K562 (cell line): Measurements from ENCODE around the gene STRN3. TPM values are rescaled to one million over a fixed set of nuclear protein-coding genes. Genes with fewer than 3 reads are reported as not detected.

ENCODE experiments used
- ATAC-seq: fragments of 200-7000 bp; cut with Tn5 transposase; 3 replicates; pipeline ENCODE4 v1.9.1; 2020; ENCODE audit warnings: moderate library complexity
- BruUV-seq: library from RNA; stranded (reverse); fragments of 400-500 nt; replicated peaks from 2 replicates; lab custom pipeline; 2021; lab: Mats Ljungman, UMichigan
- CTCF ChIA-PET: fragments of 300-600 bp; formaldehyde crosslinking; extraction: SDS; loops from one replicate; lab custom pipeline; 2021; ENCODE audit warnings: low intra/inter-chr PET ratio; lab: Yijun Ruan, JAX
- POLR2A ChIA-PET: fragments of 300-600, 350-650 bp; sonication (Branson Sonifier 250); formaldehyde crosslinking; extraction: SDS; loops from one replicate; lab custom pipeline; 2021; ENCODE audit warnings: antibody characterized with exemption, inconsistent platforms; lab: Yijun Ruan, JAX
- DNase-seq, 4 experiments: peaks; one replicate each; pipeline versions ENCODE4 v3.0.0 to v3.0.0-alpha.2; 2011 to 2018; ENCODE audit warnings: low spot score in 3 of 4, mixed read lengths in 3 of 4; ENCODE audit errors: extremely low read depth in 1 of 4
- FAIRE-seq: peaks from 2 replicates; lab custom pipeline; 2011; peaks lifted over from hg19 to GRCh38; lab: Jason Lieb, UNC
- H2AFZ ChIP-seq: 2 replicates; pipeline ENCODE4 v1.6.0; 2011; ENCODE audit warnings: low read depth, low read length, control low read depth, inconsistent platforms
- H3K27ac ChIP-seq: fragments of 200-600 bp; 3 replicates; pipeline ENCODE4 v1.8.0; 2011; ENCODE audit warnings: low read depth, mild to moderate bottlenecking, control low read depth, inconsistent platforms, low read length, moderate library complexity, mixed read lengths; ENCODE audit errors: extremely low read depth
- H3K27me3 ChIP-seq, 2 experiments: fragments of 300-600 bp in 1 of 2; 2 replicates in 1 of 2; 3 replicates in 1 of 2; pipeline versions ENCODE4 v1.6.0 to v1.8.0; 2011; ENCODE audit warnings: inconsistent platforms in 2 of 2, low read length in 2 of 2, mild to moderate bottlenecking in 1 of 2, mixed read lengths in 1 of 2, moderate library complexity in 1 of 2; ENCODE audit not compliant: control insufficient read depth in 2 of 2, insufficient read depth in 2 of 2
- H3K36me3 ChIP-seq: fragments of 300-600 bp; 3 replicates; pipeline ENCODE4 v1.8.0; 2011; ENCODE audit warnings: mild to moderate bottlenecking, low read length, inconsistent platforms; ENCODE audit not compliant: control insufficient read depth, insufficient read depth
- H3K4me1 ChIP-seq, 2 experiments: fragments of 200-600 bp in 1 of 2; replicated peaks in 1 of 2; 2 replicates in 1 of 2; 3 replicates in 1 of 2; pipeline versions ENCODE4 v1.5.1 to v1.8.0; 2011; ENCODE audit warnings: inconsistent platforms in 2 of 2, low read length in 2 of 2, mild to moderate bottlenecking in 1 of 2, mixed read lengths in 1 of 2, moderate library complexity in 1 of 2; ENCODE audit not compliant: control insufficient read depth in 2 of 2, insufficient read depth in 2 of 2
- H3K4me2 ChIP-seq: 2 replicates; pipeline ENCODE4 v1.6.1; 2011; ENCODE audit warnings: low read length, control low read depth, inconsistent platforms, mixed read lengths; ENCODE audit not compliant: insufficient read depth
- H3K4me3 ChIP-seq: fragments of 200-600 bp; sonication (generic), shearing (Covaris generic); 2 replicates; pipeline ENCODE4 v1.5.1; 2016; ENCODE audit warnings: control low read depth, inconsistent platforms
- H3K79me2 ChIP-seq: fragments of 200-600 bp; 3 replicates; pipeline ENCODE4 v1.8.0; 2011; ENCODE audit warnings: low read length, inconsistent platforms; ENCODE audit not compliant: control insufficient read depth, insufficient read depth
- H3K9ac ChIP-seq, 2 experiments: 2 replicates each; pipeline versions ENCODE4 v1.6.0 to v1.6.1; 2011; ENCODE audit warnings: low read depth in 2 of 2, low read length in 2 of 2, control low read depth in 1 of 2, inconsistent platforms in 1 of 2, mild to moderate bottlenecking in 1 of 2, mixed read lengths in 1 of 2; ENCODE audit not compliant: insufficient read depth in 1 of 2
- H3K9me1 ChIP-seq: one replicate; pipeline ENCODE4 v1.6.0; 2011; ENCODE audit warnings: inconsistent platforms, mild to moderate bottlenecking, low read length, moderate library complexity; ENCODE audit not compliant: control insufficient read depth, insufficient read depth
- H3K9me3 ChIP-seq: replicated peaks from 2 replicates; pipeline ENCODE4 v1.5.1; 2011; ENCODE audit warnings: low read depth, low read length, inconsistent platforms; ENCODE audit not compliant: control insufficient read depth, insufficient read depth
- H4K20me1 ChIP-seq: replicated peaks from 2 replicates; pipeline ENCODE4 v1.6.1; 2011; ENCODE audit warnings: low read length, inconsistent platforms, mixed read lengths; ENCODE audit not compliant: control insufficient read depth, insufficient read depth
- ERF ChIP-seq: fragments of 450-650 bp; formaldehyde crosslinking; IDR thresholded peaks from 2 replicates; pipeline ENCODE4 v1.4.0; 2020; ENCODE audit warnings: mild to moderate bottlenecking, mixed read lengths
- EZH2 ChIP-seq: IDR thresholded peaks from 2 replicates; pipeline ENCODE4 v1.6.1; 2012; ENCODE audit warnings: low read depth, mild to moderate bottlenecking, inconsistent platforms, low read length, borderline replicate concordance
- FOXA3 ChIP-seq, 2 experiments: fragments of 450-650 bp in 1 of 2; sonication (generic) in 1 of 2; formaldehyde crosslinking; IDR thresholded peaks in 1 of 2; conservative IDR thresholded peaks in 1 of 2; 2 replicates each; pipeline versions ENCODE4 v1.4.0 to v1.8.0; 2020 to 2022; ENCODE audit warnings: mild to moderate bottlenecking in 2 of 2, missing genetic modification reagents in 1 of 2
- HDAC1 ChIP-seq, 2 experiments: fragments of 450-650 bp; IDR thresholded peaks; 2 replicates each; pipeline ENCODE4 v1.6.1; 2016 to 2017; ENCODE audit warnings: inconsistent platforms in 1 of 2, mild to moderate bottlenecking in 1 of 2, moderate library complexity in 1 of 2
- KDM1A ChIP-seq, 2 experiments: fragments of 450-650 bp; IDR thresholded peaks; 2 replicates each; pipeline ENCODE4 v1.6.1; 2016; ENCODE audit warnings: mild to moderate bottlenecking in 2 of 2
- MCM7 ChIP-seq, 2 experiments: fragments of 450-650 bp; IDR thresholded peaks; 2 replicates each; pipeline ENCODE4 v1.6.1; 2016 to 2018
- MTA3 ChIP-seq: fragments of 450-650 bp; formaldehyde crosslinking; IDR thresholded peaks from 2 replicates; pipeline ENCODE4 v1.6.1; 2017; ENCODE audit warnings: mild to moderate bottlenecking, borderline replicate concordance
- MYBL2 ChIP-seq, 2 experiments: fragments of 450-650 bp in 1 of 2; sonication (generic) in 1 of 2; formaldehyde crosslinking in 1 of 2; IDR thresholded peaks; 2 replicates each; pipeline versions ENCODE4 v1.6.1 to v1.8.1; 2017 to 2022; ENCODE audit warnings: borderline replicate concordance in 1 of 2, inconsistent platforms in 1 of 2, low read depth in 1 of 2, mild to moderate bottlenecking in 1 of 2, missing genetic modification reagents in 1 of 2, moderate library complexity in 1 of 2
- PTTG1 ChIP-seq: fragments of 450-650 bp; IDR thresholded peaks from 2 replicates; pipeline ENCODE4 v1.6.1; 2016; ENCODE audit warnings: low read depth, mild to moderate bottlenecking, missing genetic modification characterization, missing compliant biosample characterization
- SMAD4 ChIP-seq: fragments of 250-450 bp; sonication (Bioruptor Pico); conservative IDR thresholded peaks from 2 replicates; pipeline ENCODE4 v1.8.0; 2021; ENCODE audit warnings: inconsistent platforms, mild to moderate bottlenecking, moderate library complexity
- ZNF146 ChIP-seq: IDR thresholded peaks from one replicate; pipeline ENCODE4 v1.6.1; 2018; ENCODE audit warnings: missing compliant biosample characterization; ENCODE audit not compliant: unreplicated experiment
- WGBS: fragments of 100-300 bp; shearing (Covaris generic); methylation state at CpG from one replicate; pipeline ENCODE4 v1.1.6; 2016; ENCODE audit warnings: low coverage, mixed read lengths; ENCODE audit not compliant: insufficient coverage; ENCODE audit errors: missing lambda C conversion rate; 5-methylcytosine and 5-hydroxymethylcytosine counted together
- in situ Hi-C: fragments of 300-500 bp; cut with MboI; formaldehyde crosslinking; loops from 4 replicates; pipeline ENCODE4 v1.15.0; 2018; ENCODE audit warnings: inconsistent platforms, mixed read lengths
- intact Hi-C: fragments of 100-400 bp; cut with micrococcal nuclease; formaldehyde crosslinking; loops from 2 replicates; pipeline ENCODE4 v1.14.2; 2022
- polyA plus RNA-seq, 8 experiments: library from polyadenylated mRNA; depleted of rRNA in 4 of 8; stranded (reverse) in 5 of 8; unstranded in 3 of 8; fragments of >200 nt; fragmentation: Nextera tagmentation in 2 of 8; fragmentation: Illumina TruSeq in 1 of 8; extraction: Ambion mirVana in 2 of 8; extraction: Trizol in 1 of 8; gene quantifications; 2 replicates each; pipeline versions ENCODE4 v1.2.1 to v1.2.3, GENCODE V29; 2011 to 2014; ENCODE audit warnings: inconsistent platforms in 1 of 8, missing spikeins in 1 of 8
- total RNA-seq, 7 experiments: library from RNA; depleted of rRNA in 6 of 7; stranded (reverse); fragments of >200 nt in 6 of 7; fragmentation: Illumina TruSeq in 2 of 7; extraction: Trizol in 2 of 7; gene quantifications; 2 replicates each; pipeline versions ENCODE4 v1.2.1 to v1.2.3, GENCODE V29; 2011 to 2021; ENCODE audit warnings: low replicate concordance in 1 of 7
- TF ChIP-seq, protein P1 (sequence below): fragments of 150-350 bp; IDR thresholded peaks from 2 replicates; pipeline ENCODE4 v1.6.1; 2014; ENCODE audit warnings: low read depth, mild to moderate bottlenecking, low read length, borderline replicate concordance

The STRN3 gene
- total and polyA plus RNA-seq, 9 of the 15 experiments (the other 6 are each of a cell fraction or from before 2014, with no cell fraction given) = 5.9 to 29.1 (median 16.0) TPM

DNA sequence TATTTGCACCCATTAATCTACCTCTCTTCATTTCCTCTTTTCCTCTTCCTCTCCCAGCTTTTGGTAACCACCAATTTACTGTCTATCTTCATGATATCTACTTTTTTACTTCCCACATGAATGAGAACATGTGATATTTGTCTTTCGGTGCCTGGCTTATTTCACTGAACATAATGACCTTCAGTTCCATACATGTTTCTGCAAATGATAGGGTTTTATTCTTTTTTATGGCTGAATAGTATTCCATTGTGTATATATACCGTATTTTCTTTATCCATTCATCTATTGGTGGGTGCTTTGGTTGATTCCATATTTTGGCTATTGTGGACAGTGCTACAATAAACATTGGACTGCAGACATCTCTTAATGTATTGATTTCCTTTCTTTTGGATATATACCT, 49.0 kb upstream of the STRN3 start (continued):
- 0 out of 4 replicates have a peak, but pooled peaks of 1 of the 2 experiments have one; percentile 10 for TF ChIP-seq KDM1A (IDR thresholded peaks at IDR 0.05)
- no peak for TF ChIP-seq FOXA3 (CRISPR knock-in tag; conservative IDR thresholded peaks at IDR 0.05 in 1 of 2, IDR thresholded peaks at IDR 0.05 in 1 of 2)
- TF ChIP-seq SMAD4 = no peak
- TF ChIP-seq MTA3 = no peak
- TF ChIP-seq HDAC1 (IDR thresholded peaks at IDR 0.05) = no peak
- TF ChIP-seq ZNF146 (CRISPR knock-in tag) = peak; percentile 72

- no TSS peak for BruUV-seq
- Histone ChIP-seq H3K4me3 (no peak overlapping the region), H3K4me2 (no peak overlapping the region), H3K27ac (no peak overlapping the region), H3K79me2 (no peaks in the 10 kb centered on the region), H4K20me1 (no peaks in the 10 kb centered on the region), H3K4me1 (peaks cover 0 to 3% of the 10 kb centered on the region in 2 experiments; a peak in 1 of 5 replicates), H3K27me3 (no peaks in the 10 kb centered on the region), H2AFZ (no peak overlapping the region), H3K9me1 (no peaks in the 10 kb centered on the region), H3K9ac (no peak overlapping the region), H3K9me3 (no peaks in the 10 kb centered on the region), H3K36me3 (no peaks in the 10 kb centered on the region; the same call in 2 of the 3 replicates)
- intact Hi-C loops (no loop called here), in situ Hi-C loops (no loop called here)
- DNase-seq = no peak
- ATAC-seq = no peak
- WGBS = no CpG with 5 or more reads among the region's 2 CpGs
- FAIRE-seq = no peak
- ChIA-PET POLR2A (interaction anchor here (0.7 kb wide), 1 partner anchor 12 kb away, joined by 3 read pairs; no protein-coding TSS in a partner anchor), CTCF (no interaction called here)
- TF ChIP-seq MCM7 (IDR thresholded peaks at IDR 0.05) (no peak), PTTG1 (no peak), MYBL2 (IDR thresholded peaks at IDR 0.05; ENCODE audit: low read depth) (no peak), MYBL2 (CRISPR knock-in tag; IDR thresholded peaks at IDR 0.05; ENCODE audit: borderline replicate concordance) (no peak), EZH2 (no peak), ERF (CRISPR knock-in tag) (no peak)
- TF ChIP-seq, protein P1, sequence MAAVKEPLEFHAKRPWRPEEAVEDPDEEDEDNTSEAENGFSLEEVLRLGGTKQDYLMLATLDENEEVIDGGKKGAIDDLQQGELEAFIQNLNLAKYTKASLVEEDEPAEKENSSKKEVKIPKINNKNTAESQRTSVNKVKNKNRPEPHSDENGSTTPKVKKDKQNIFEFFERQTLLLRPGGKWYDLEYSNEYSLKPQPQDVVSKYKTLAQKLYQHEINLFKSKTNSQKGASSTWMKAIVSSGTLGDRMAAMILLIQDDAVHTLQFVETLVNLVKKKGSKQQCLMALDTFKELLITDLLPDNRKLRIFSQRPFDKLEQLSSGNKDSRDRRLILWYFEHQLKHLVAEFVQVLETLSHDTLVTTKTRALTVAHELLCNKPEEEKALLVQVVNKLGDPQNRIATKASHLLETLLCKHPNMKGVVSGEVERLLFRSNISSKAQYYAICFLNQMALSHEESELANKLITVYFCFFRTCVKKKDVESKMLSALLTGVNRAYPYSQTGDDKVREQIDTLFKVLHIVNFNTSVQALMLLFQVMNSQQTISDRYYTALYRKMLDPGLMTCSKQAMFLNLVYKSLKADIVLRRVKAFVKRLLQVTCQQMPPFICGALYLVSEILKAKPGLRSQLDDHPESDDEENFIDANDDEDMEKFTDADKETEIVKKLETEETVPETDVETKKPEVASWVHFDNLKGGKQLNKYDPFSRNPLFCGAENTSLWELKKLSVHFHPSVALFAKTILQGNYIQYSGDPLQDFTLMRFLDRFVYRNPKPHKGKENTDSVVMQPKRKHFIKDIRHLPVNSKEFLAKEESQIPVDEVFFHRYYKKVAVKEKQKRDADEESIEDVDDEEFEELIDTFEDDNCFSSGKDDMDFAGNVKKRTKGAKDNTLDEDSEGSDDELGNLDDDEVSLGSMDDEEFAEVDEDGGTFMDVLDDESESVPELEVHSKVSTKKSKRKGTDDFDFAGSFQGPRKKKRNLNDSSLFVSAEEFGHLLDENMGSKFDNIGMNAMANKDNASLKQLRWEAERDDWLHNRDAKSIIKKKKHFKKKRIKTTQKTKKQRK = no peak
These were observed 45.0 kb upstream of the STRN3 start for GRCh38 chr14:31071151-31071550.
